Measurements from ENCODE around the gene DDAH1.

- TF ChIP-seq POLR2A (IDR thresholded peaks at IDR 0.05; ENCODE audit: low read depth, low read length) (no peak), POLR2AphosphoS5 (IDR thresholded peaks at IDR 0.05; ENCODE audit: low read depth, low read length) (no peak)
Measured at GRCh38 chr1:85352055-85352454, 112.9 kb downstream of the DDAH1 start.

All from GM12891 (cell line).